ENCODE data around the gene GP5. TPM values are rescaled to one million over a fixed set of nuclear protein-coding genes. Genes with fewer than 3 reads are reported as not detected.
A peak's percentile ranks its signal among the peaks of the same experiment; 100 is the strongest.

The GP5 gene
- total and polyA plus RNA-seq, 2 of the 13 experiments (the other 11 are each of a cell fraction or from before 2014, with no cell fraction given), result not detected

DNA sequence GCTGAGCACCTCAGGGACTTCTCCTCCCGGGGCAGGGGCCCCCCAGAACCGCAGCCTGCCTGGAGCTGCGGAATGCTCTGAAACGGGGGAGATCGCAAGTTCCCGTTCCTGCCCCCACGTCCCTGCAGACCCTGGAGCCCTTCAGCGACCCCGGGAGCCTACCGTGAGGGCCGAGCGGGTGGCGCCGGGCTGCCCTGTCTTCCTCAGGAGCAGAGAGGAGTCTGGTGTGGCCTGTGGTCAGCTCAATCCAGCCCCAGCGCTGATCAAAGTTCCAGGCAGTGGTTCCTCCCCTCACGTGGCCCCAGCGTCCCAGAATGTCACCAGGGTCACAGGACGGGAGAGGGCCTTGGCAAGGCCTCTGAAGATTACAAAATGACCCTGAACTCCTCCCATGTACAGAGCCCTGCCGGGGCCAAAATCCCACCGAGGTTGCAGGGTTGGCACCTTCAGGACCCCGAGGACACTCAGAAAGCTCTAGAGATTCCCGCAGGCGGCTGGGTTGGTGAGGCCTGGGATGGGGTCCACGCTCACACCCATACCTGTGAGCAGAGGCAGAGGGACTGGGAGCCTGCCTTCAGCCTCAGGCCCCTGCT lies 47.9 kb downstream of the GP5 start, which contains the start of gene CPN2 (continued):
- TF ChIP-seq, protein P1, sequence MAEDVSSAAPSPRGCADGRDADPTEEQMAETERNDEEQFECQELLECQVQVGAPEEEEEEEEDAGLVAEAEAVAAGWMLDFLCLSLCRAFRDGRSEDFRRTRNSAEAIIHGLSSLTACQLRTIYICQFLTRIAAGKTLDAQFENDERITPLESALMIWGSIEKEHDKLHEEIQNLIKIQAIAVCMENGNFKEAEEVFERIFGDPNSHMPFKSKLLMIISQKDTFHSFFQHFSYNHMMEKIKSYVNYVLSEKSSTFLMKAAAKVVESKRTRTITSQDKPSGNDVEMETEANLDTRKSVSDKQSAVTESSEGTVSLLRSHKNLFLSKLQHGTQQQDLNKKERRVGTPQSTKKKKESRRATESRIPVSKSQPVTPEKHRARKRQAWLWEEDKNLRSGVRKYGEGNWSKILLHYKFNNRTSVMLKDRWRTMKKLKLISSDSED (CRISPR knock-in tag; IDR thresholded peaks at IDR 0.05), result no peak
- TF ChIP-seq, protein P2, sequence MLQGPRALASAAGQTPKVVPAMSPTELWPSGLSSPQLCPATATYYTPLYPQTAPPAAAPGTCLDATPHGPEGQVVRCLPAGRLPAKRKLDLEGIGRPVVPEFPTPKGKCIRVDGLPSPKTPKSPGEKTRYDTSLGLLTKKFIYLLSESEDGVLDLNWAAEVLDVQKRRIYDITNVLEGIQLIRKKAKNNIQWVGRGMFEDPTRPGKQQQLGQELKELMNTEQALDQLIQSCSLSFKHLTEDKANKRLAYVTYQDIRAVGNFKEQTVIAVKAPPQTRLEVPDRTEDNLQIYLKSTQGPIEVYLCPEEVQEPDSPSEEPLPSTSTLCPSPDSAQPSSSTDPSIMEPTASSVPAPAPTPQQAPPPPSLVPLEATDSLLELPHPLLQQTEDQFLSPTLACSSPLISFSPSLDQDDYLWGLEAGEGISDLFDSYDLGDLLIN (CRISPR knock-in tag; IDR thresholded peaks at IDR 0.05; ENCODE audit: borderline replicate concordance), result no peak
- TF ChIP-seq, protein P3, sequence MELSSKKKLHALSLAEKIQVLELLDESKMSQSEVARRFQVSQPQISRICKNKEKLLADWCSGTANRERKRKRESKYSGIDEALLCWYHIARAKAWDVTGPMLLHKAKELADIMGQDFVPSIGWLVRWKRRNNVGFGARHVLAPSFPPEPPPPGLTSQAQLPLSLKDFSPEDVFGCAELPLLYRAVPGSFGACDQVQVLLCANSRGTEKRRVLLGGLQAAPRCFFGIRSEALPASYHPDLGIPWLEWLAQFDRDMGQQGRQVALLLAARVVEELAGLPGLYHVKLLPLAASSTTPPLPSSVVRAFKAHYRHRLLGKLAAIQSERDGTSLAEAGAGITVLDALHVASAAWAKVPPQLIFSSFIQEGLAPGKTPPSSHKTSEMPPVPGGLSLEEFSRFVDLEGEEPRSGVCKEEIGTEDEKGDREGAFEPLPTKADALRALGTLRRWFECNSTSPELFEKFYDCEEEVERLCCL (CRISPR knock-in tag; IDR thresholded peaks at IDR 0.05; ENCODE audit: borderline replicate concordance), result 0 out of 2 replicates have a peak, but pooled peaks have one; percentile 47
- TF ChIP-seq HCFC1 (IDR thresholded peaks at IDR 0.05; ENCODE audit: low read depth, low read length) (no peak), JUN (CRISPR knock-in tag; IDR thresholded peaks at IDR 0.05) (no peak), MBNL3 (CRISPR knock-in tag; conservative IDR thresholded peaks at IDR 0.05) (no peak), KDM4B (CRISPR knock-in tag; IDR thresholded peaks at IDR 0.05) (no peak), ZNF713 (CRISPR knock-in tag; IDR thresholded peaks at IDR 0.05) (no peak), SOX13 (IDR thresholded peaks at IDR 0.05) (no peak), SOX13 (CRISPR knock-in tag; conservative IDR thresholded peaks at IDR 0.05 in 1 of 2, IDR thresholded peaks at IDR 0.05 in 1 of 2) (peak in 1 of 2 experiments; percentile 50; a peak in 2 of 4 replicates), ZNF644 (CRISPR knock-in tag; IDR thresholded peaks at IDR 0.05; ENCODE audit: low read depth) (no peak), TARDBP (CRISPR knock-in tag; IDR thresholded peaks at IDR 0.05) (peak; percentile 43; the same call in 1 of the 2 replicates), ERF (CRISPR knock-in tag; IDR thresholded peaks at IDR 0.05) (no peak), PCBP2 (optimal IDR thresholded peaks at IDR 0.05; ENCODE audit: low read depth, low read length, poor library complexity, severe bottlenecking) (no peak), ZFX (CRISPR knock-in tag; IDR thresholded peaks at IDR 0.05; ENCODE audit: low read depth) (peak; percentile 95), ZNF768 (CRISPR knock-in tag; IDR thresholded peaks at IDR 0.05) (peak; percentile 59; the same call in 1 of the 2 replicates), NONO (IDR thresholded peaks at IDR 0.05) (no peak), NONO (CRISPR knock-in tag; conservative IDR thresholded peaks at IDR 0.05) (0 out of 2 replicates have a peak, but pooled peaks have one; percentile 79), NCOR1 (IDR thresholded peaks at IDR 0.05; ENCODE audit: borderline replicate concordance, low read length) (peak; percentile 31; the same call in 1 of the 2 replicates), SRSF4 (IDR thresholded peaks at IDR 0.05; ENCODE audit: low read depth, low read length, poor library complexity, severe bottlenecking) (no peak), ZNF557 (CRISPR knock-in tag; IDR thresholded peaks at IDR 0.05) (no peak), HOXD1 (CRISPR knock-in tag; IDR thresholded peaks at IDR 0.05) (no peak), ZNF33A (CRISPR knock-in tag; IDR thresholded peaks at IDR 0.05; ENCODE audit: borderline replicate concordance) (no peak), ZNF737 (CRISPR knock-in tag; IDR thresholded peaks at IDR 0.05; ENCODE audit: borderline replicate concordance) (no peak), GTF2F1 (IDR thresholded peaks at IDR 0.05; ENCODE audit: low read length) (no peak), ZNF12 (CRISPR knock-in tag; IDR thresholded peaks at IDR 0.05) (0 out of 2 replicates have a peak, but pooled peaks have one; percentile 31), KLF12 (CRISPR knock-in tag; IDR thresholded peaks at IDR 0.05; ENCODE audit: borderline replicate concordance) (0 out of 2 replicates have a peak, but pooled peaks have one; percentile 65)
- TF ChIP-seq, protein P4, sequence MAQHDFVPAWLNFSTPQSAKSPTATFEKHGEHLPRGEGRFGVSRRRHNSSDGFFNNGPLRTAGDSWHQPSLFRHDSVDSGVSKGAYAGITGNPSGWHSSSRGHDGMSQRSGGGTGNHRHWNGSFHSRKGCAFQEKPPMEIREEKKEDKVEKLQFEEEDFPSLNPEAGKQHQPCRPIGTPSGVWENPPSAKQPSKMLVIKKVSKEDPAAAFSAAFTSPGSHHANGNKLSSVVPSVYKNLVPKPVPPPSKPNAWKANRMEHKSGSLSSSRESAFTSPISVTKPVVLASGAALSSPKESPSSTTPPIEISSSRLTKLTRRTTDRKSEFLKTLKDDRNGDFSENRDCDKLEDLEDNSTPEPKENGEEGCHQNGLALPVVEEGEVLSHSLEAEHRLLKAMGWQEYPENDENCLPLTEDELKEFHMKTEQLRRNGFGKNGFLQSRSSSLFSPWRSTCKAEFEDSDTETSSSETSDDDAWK (CRISPR knock-in tag; IDR thresholded peaks at IDR 0.05), result no peak
